Calu3 (cell line): ENCODE measurements around the gene ARHGDIA. TPM values are rescaled to one million over a fixed set of nuclear protein-coding genes. Genes with fewer than 3 reads are reported as not detected.
"Not testable (repeated sequence)": the region's sequence is repeated elsewhere in the genome, so short reads cannot be mapped to it uniquely, and the experiment has no call there.

Experiments
- Bru-seq: library from RNA; stranded (reverse); fragments of 400-500 nt; gene quantifications from one replicate; lab custom pipeline; 2021; lab: Mats Ljungman, UMichigan
- BruChase-seq, 2 experiments: library from RNA; stranded (reverse); fragments of 400-500 nt; gene quantifications; one replicate each; lab custom pipeline; 2021; lab: Mats Ljungman, UMichigan
- BruUV-seq: library from RNA; stranded (reverse); fragments of 400-500 nt; replicated peaks from 2 replicates; lab custom pipeline; 2021; lab: Mats Ljungman, UMichigan
- CTCF ChIA-PET: fragments of 300-600 bp; sonication (Branson Sonifier 250); formaldehyde crosslinking; loops from one replicate; lab custom pipeline; 2022; ENCODE audit warnings: antibody characterized with exemption; lab: Charles Lee
- DNase-seq: peaks from one replicate; pipeline ENCODE4 v3.0.0; 2022
- H3K27ac Mint-ChIP-seq: one replicate; pipeline ENCODE4 v1.8.0; 2022; ENCODE audit warnings: mixed read lengths; ENCODE audit not compliant: unreplicated experiment
- H3K27me3 Mint-ChIP-seq: one replicate; pipeline ENCODE4 v1.8.0; 2022; ENCODE audit warnings: mixed read lengths; ENCODE audit not compliant: unreplicated experiment
- H3K36me3 Mint-ChIP-seq: one replicate; pipeline ENCODE4 v1.8.0; 2022; ENCODE audit warnings: mild to moderate bottlenecking, moderate library complexity, mixed read lengths; ENCODE audit not compliant: insufficient read depth, unreplicated experiment
- H3K4me1 Mint-ChIP-seq: one replicate; pipeline ENCODE4 v1.8.0; 2022; ENCODE audit warnings: mild to moderate bottlenecking, low read depth, mixed read lengths; ENCODE audit not compliant: unreplicated experiment
- H3K4me3 Mint-ChIP-seq: one replicate; pipeline ENCODE4 v1.8.0; 2022; ENCODE audit warnings: mild to moderate bottlenecking, low read depth, moderate library complexity, mixed read lengths; ENCODE audit not compliant: unreplicated experiment
- H3K9me3 Mint-ChIP-seq: one replicate; pipeline ENCODE4 v1.8.0; 2022; ENCODE audit warnings: low read depth, mixed read lengths; ENCODE audit not compliant: unreplicated experiment
- CTCF ChIP-seq: fragments of 200-600 bp; IDR thresholded peaks from one replicate; pipeline ENCODE4 v1.8.0; 2022; ENCODE audit warnings: antibody characterized with exemption; ENCODE audit not compliant: unreplicated experiment
- intact Hi-C: fragments of 100-400 bp; cut with micrococcal nuclease; formaldehyde crosslinking; loops from one replicate; pipeline ENCODE4 v1.10.0; 2022; ENCODE audit not compliant: unreplicated experiment
- long read RNA-seq: library from polyadenylated mRNA; stranded (forward); transcript quantifications from one replicate; pipeline ENCODE4 v2.0.0, GENCODE V29; 2022
- total RNA-seq: library from RNA; stranded (reverse); gene quantifications from 2 replicates; pipeline ENCODE4 v1.2.3, GENCODE V29; 2022

Gene ARHGDIA
- total RNA-seq (273 and 288 TPM in 2 replicates), Bru-seq, nascent RNA (percentile 79 among the genes with signal in this experiment), BruChase-seq, experiment 1, labeled RNA remaining after a 6-hour chase (percentile 98 among the genes with signal in this experiment), BruChase-seq, experiment 2, labeled RNA remaining after a 2-hour chase (percentile 97 among the genes with signal in this experiment)
- long read RNA-seq, transcript ARHGDIA-207 (5 exons, 1,201 nt), result minor isoform, 8 of 175 reads
- long read RNA-seq, transcript ARHGDIA-201 (6 exons, 1,906 nt), result major isoform, 116 of 175 reads
- long read RNA-seq, partial matches to known transcripts, result 4 of 175 reads
- long read RNA-seq, other reads (novel, unspliced or antisense), result 42 of 175 reads

- BruUV-seq, result no TSS peak
- no peak for DNase-seq
- peaks cover 12% of the 10 kb centered on the region for H3K4me1 Mint-ChIP-seq
- peak within 1 kb of the TSS; percentile 90 for H3K27ac Mint-ChIP-seq
- CTCF ChIA-PET, result no interaction called here
- H3K4me3 Mint-ChIP-seq, result peak within 1 kb of the TSS; percentile 75
- TF ChIP-seq CTCF, result no peak
- no peaks in the 10 kb centered on the region for H3K9me3 Mint-ChIP-seq
- peaks cover 78% of the 10 kb centered on the region for H3K36me3 Mint-ChIP-seq
- intact Hi-C loops, result no loop called here
- no peaks in the 10 kb centered on the region for H3K27me3 Mint-ChIP-seq
These were observed at the start of gene ARHGDIA for GRCh38 chr17:81870981-81871386. TSS of gene ARHGDIA (minus strand) at chr17:81871337. CDS start at chr17:81869930, 1,407 bp downstream.

GRCh38 chr17:81918832-81919545 lies 47.9 kb upstream of the ARHGDIA start:
- H3K9me3 Mint-ChIP-seq, result no peaks in the 10 kb centered on the region
- peaks cover 83% of the 10 kb centered on the region for H3K36me3 Mint-ChIP-seq
- peaks cover 53% of the 10 kb centered on the region for H3K4me1 Mint-ChIP-seq
- peak overlapping the region; percentile 77 for H3K27ac Mint-ChIP-seq
- intact Hi-C loops, result no loop called here
- CTCF ChIA-PET, result no interaction called here
- no peaks in the 10 kb centered on the region for H3K27me3 Mint-ChIP-seq
- H3K4me3 Mint-ChIP-seq, result peak overlapping the region; percentile 93
- DNase-seq, result peak; percentile 40
- no TSS peak for BruUV-seq
- TF ChIP-seq CTCF, result no peak

GRCh38 chr17:81918333-81918669 lies 47.2 kb upstream of the ARHGDIA start:
- DNase-seq, intact Hi-C loops, H3K9me3 Mint-ChIP-seq, CTCF ChIA-PET, H3K27me3 Mint-ChIP-seq, BruUV-seq: not testable (repeated sequence)
- Mint-ChIP-seq H3K4me1 (peaks cover 51% of the 10 kb centered on the region), H3K27ac (peak overlapping the region; percentile 77), H3K4me3 (peak overlapping the region; percentile 93), H3K36me3 (peaks cover 88% of the 10 kb centered on the region)

- H3K4me3 Mint-ChIP-seq, result peak within 1 kb of the TSS; percentile 93
- intact Hi-C loops, result no loop called here
- TF ChIP-seq CTCF, result no peak
- BruUV-seq, result no TSS peak
- no peaks in the 10 kb centered on the region for H3K9me3 Mint-ChIP-seq
- H3K27ac Mint-ChIP-seq, result peak within 1 kb of the TSS; percentile 77
- CTCF ChIA-PET, result interaction anchor here (0.9 to 1.5 kb wide), 4 partner anchors 9 to 106 kb away, joined by 3 to 4 read pairs (median 3); partner anchors contain the start of genes CENPX and LRRC45
- peaks cover 90% of the 10 kb centered on the region for H3K36me3 Mint-ChIP-seq
- no peaks in the 10 kb centered on the region for H3K27me3 Mint-ChIP-seq
- peaks cover 51% of the 10 kb centered on the region for H3K4me1 Mint-ChIP-seq
- DNase-seq, result peak; percentile 77
These were observed 46.6 kb upstream of the ARHGDIA start, which contains the start of gene SIRT7 for GRCh38 chr17:81917565-81918332. TSS of gene SIRT7 (minus strand) at chr17:81918176. CDS start at chr17:81918131, 45 bp downstream.
